Motor neuron (in vitro differentiated cells): ENCODE data around the gene PLEKHD1. TPM values are rescaled to one million over a fixed set of nuclear protein-coding genes. Genes with fewer than 3 reads are reported as not detected.
A peak's percentile ranks its signal among the peaks of the same experiment; 100 is the strongest.

Experiments
- ATAC-seq, 8 experiments: fragments of 200-7000 bp; cut with Tn5 transposase; replicated peaks in 6 of 8; 2 replicates each; pipeline ENCODE4 v1.8.0; 2021; ENCODE audit warnings: mild to moderate bottlenecking in 8 of 8, moderate library complexity in 8 of 8
- H3K27ac ChIP-seq, 2 donors: fragments of 250-450 bp; sonication (Bioruptor Pico); 2 replicates each; pipeline ENCODE4 v1.9.0; 2021; ENCODE audit warnings: antibody characterized with exemption in 2 of 2, mild to moderate bottlenecking in 2 of 2, moderate library complexity in 1 of 2
- H3K4me1 ChIP-seq, 2 donors: fragments of 250-450 bp; sonication (Bioruptor Pico); replicated peaks in 1 of 2; 2 replicates each; pipeline ENCODE4 v1.6.1; 2021; ENCODE audit warnings: antibody characterized with exemption in 2 of 2, mild to moderate bottlenecking in 2 of 2, moderate library complexity in 1 of 2
- H3K4me3 ChIP-seq, 5 donors: fragments of 250-450 bp; sonication (Bioruptor Pico); 2 replicates each; pipeline ENCODE4 v1.9.0; 2021; ENCODE audit warnings: antibody characterized with exemption in 5 of 5, mild to moderate bottlenecking in 5 of 5, moderate library complexity in 4 of 5
- WGBS, 10 experiments: fragments of 450-650 bp; shearing (Covaris generic); methylation state at CpG; one replicate each; pipeline ENCODE4 v1.0.0; 2022; 5-methylcytosine and 5-hydroxymethylcytosine counted together
- in situ Hi-C, 9 experiments: fragments of 400-800 bp; cut with MboI; loops; one replicate each; pipeline ENCODE4 v1.15.0; 2021; ENCODE audit warnings: low sequenced_read_pairs in 9 of 9, low pct_unique_long_range_greater_than_20kb in 2 of 9; ENCODE audit not compliant: unreplicated experiment in 9 of 9
- total RNA-seq, 8 experiments: library from RNA; unstranded; fragments of 300-600 nt; gene quantifications; 2 replicates each; pipeline versions ENCODE4 v1.2.3 to v1.2.4, GENCODE V29; 2022

The PLEKHD1 gene
- total RNA-seq, 8 experiments from 2014 or later = 0.13 to 1.2 (median 0.42) TPM

- ATAC-seq = peak in 2 of 8 experiments; percentile 29 to 41
- Histone ChIP-seq H3K4me3 (no peak overlapping the region), H3K27ac (no peak overlapping the region), H3K4me1 (no peaks in the 10 kb centered on the region)
- in situ Hi-C loops = no loop called here
- 60% methylated on average over 1 of the region's 4 CpGs; no CpG with 5 or more reads in 9 of the 10 experiments for WGBS, 10 experiments
These were observed 16.2 kb downstream of the PLEKHD1 start for GRCh38 chr14:69500736-69501135.

GRCh38 chr14:69501423-69501838 lies 16.9 kb downstream of the PLEKHD1 start:
- Histone ChIP-seq H3K27ac (no peak overlapping the region), H3K4me1 (no peaks in the 10 kb centered on the region), H3K4me3 (no peak overlapping the region)
- 0 to 80% (median 38%) methylated on average over 1 to 4 of the region's 4 CpGs; no CpG with 5 or more reads in 5 of the 10 experiments for WGBS, 10 experiments
- in situ Hi-C loops = no loop called here
- ATAC-seq = peak in 4 of 8 experiments; percentile 38 to 58 (median 50)

GRCh38 chr14:69504775-69505174 lies 20.2 kb downstream of the PLEKHD1 start:
- in situ Hi-C loops = no loop called here
- no peaks in the 10 kb centered on the region for H3K4me1 ChIP-seq
- H3K4me3 ChIP-seq = no peak overlapping the region
- WGBS, 10 experiments = 83 to 100% (median 100%) methylated on average over 1 of the region's 1 CpG; no CpG with 5 or more reads in 7 of the 10 experiments
- ATAC-seq = no peak
- no peak overlapping the region for H3K27ac ChIP-seq

GRCh38 chr14:69505338-69506240 lies 21.1 kb downstream of the PLEKHD1 start:
- Histone ChIP-seq H3K4me3 (no peak overlapping the region), H3K27ac (no peak overlapping the region), H3K4me1 (no peaks in the 10 kb centered on the region)
- in situ Hi-C loops = no loop called here
- 33 to 100% (median 77%) methylated on average over 1 to 8 of the region's 8 CpGs for WGBS, 10 experiments
- no peak for ATAC-seq

- Histone ChIP-seq H3K4me3 (no peak overlapping the region), H3K4me1 (no peaks in the 10 kb centered on the region), H3K27ac (no peak overlapping the region)
- in situ Hi-C loops = no loop called here
- 0 to 58% (median 17%) methylated on average over 1 of the region's 1 CpG; no CpG with 5 or more reads in 5 of the 10 experiments for WGBS, 10 experiments
- ATAC-seq = no peak
These were observed 21.7 kb downstream of the PLEKHD1 start for GRCh38 chr14:69506241-69506595.

GRCh38 chr14:69518289-69519101 lies 34.0 kb downstream of the PLEKHD1 start:
- H3K4me3 ChIP-seq = no peak overlapping the region
- H3K4me1 ChIP-seq = no peaks in the 10 kb centered on the region
- in situ Hi-C loops = no loop called here
- H3K27ac ChIP-seq = no peak overlapping the region
- WGBS, 10 experiments = 0 to 73% (median 44%) methylated on average over 1 to 4 of the region's 4 CpGs
- peak in 3 of 8 experiments; percentile 23 to 37 (median 36) for ATAC-seq

- H3K4me1 ChIP-seq = no peaks in the 10 kb centered on the region
- ATAC-seq = peak in 3 of 8 experiments; percentile 44 to 92 (median 79)
- WGBS, 10 experiments = 52 to 100% (median 84%) methylated on average over 2 to 18 of the region's 22 CpGs; no CpG with 5 or more reads in 1 of the 10 experiments
- in situ Hi-C loops = no loop called here
- H3K4me3 ChIP-seq = no peak overlapping the region
- no peak overlapping the region for H3K27ac ChIP-seq
These were observed 34.9 kb downstream of the PLEKHD1 start for GRCh38 chr14:69519204-69520100.

GRCh38 chr14:69522026-69522425 lies 37.5 kb downstream of the PLEKHD1 start:
- in situ Hi-C loops = no loop called here
- no peak for ATAC-seq
- Histone ChIP-seq H3K27ac (no peak overlapping the region), H3K4me3 (no peak overlapping the region), H3K4me1 (no peaks in the 10 kb centered on the region)
- 20 to 100% (median 84%) methylated on average over 1 to 3 of the region's 6 CpGs; no CpG with 5 or more reads in 3 of the 10 experiments for WGBS, 10 experiments

GRCh38 chr14:69525896-69526295 lies 41.4 kb downstream of the PLEKHD1 start:
- ATAC-seq = no peak
- in situ Hi-C loops = no loop called here
- H3K4me3 ChIP-seq = no peak overlapping the region
- no peaks in the 10 kb centered on the region for H3K4me1 ChIP-seq
- H3K27ac ChIP-seq = no peak overlapping the region
- 52 to 100% (median 68%) methylated on average over 1 to 5 of the region's 6 CpGs; no CpG with 5 or more reads in 4 of the 10 experiments for WGBS, 10 experiments

- in situ Hi-C loops = no loop called here
- WGBS, 10 experiments = 50 to 100% (median 82%) methylated on average over 1 to 4 of the region's 14 CpGs; no CpG with 5 or more reads in 7 of the 10 experiments
- Histone ChIP-seq H3K27ac (no peak overlapping the region), H3K4me3 (no peak overlapping the region), H3K4me1 (no peaks in the 10 kb centered on the region)
- no peak for ATAC-seq
These were observed 43.1 kb downstream of the PLEKHD1 start for GRCh38 chr14:69527635-69528034.

GRCh38 chr14:69528143-69528542 lies 43.6 kb downstream of the PLEKHD1 start:
- ATAC-seq = no peak
- in situ Hi-C loops = no loop called here
- Histone ChIP-seq H3K27ac (no peak overlapping the region), H3K4me1 (no peaks in the 10 kb centered on the region), H3K4me3 (no peak overlapping the region)
- 100% methylated on average over 1 of the region's 9 CpGs; no CpG with 5 or more reads in 9 of the 10 experiments for WGBS, 10 experiments

- Histone ChIP-seq H3K27ac (no peak overlapping the region), H3K4me1 (no peaks in the 10 kb centered on the region), H3K4me3 (no peak overlapping the region)
- in situ Hi-C loops = no loop called here
- WGBS, 10 experiments = 86 to 100% (median 92%) methylated on average over 2 to 5 of the region's 5 CpGs; no CpG with 5 or more reads in 5 of the 10 experiments
- ATAC-seq = no peak
These were observed 44.4 kb downstream of the PLEKHD1 start for GRCh38 chr14:69528930-69529329.
